Gastroesophageal sphincter (tissue), 3 donors: Measurements from ENCODE around the gene PDRG1.

ENCODE experiments used
- POLR2A ChIP-seq, 2 donors: fragments of 450-650 bp; IDR thresholded peaks; one replicate each; pipeline ENCODE4 v1.6.1; 2017; ENCODE audit warnings: antibody characterized with exemption in 2 of 2, mild to moderate bottlenecking in 2 of 2, moderate library complexity in 1 of 2
- POLR2AphosphoS5 ChIP-seq: sonication (generic); formaldehyde crosslinking; IDR thresholded peaks from one replicate; pipeline ENCODE4 v1.6.1; 2017; ENCODE audit warnings: antibody characterized with exemption
- TF ChIP-seq, protein P1 (sequence below), 4 experiments: fragments of 200-600 bp in 2 of 4; fragments of 450-650 bp in 2 of 4; sonication (generic) in 1 of 4; IDR thresholded peaks; one replicate each; pipeline ENCODE4 v1.5.1; 2017 to 2019; ENCODE audit warnings: antibody characterized with exemption in 4 of 4, mild to moderate bottlenecking in 2 of 4, moderate library complexity in 2 of 4

DNA sequence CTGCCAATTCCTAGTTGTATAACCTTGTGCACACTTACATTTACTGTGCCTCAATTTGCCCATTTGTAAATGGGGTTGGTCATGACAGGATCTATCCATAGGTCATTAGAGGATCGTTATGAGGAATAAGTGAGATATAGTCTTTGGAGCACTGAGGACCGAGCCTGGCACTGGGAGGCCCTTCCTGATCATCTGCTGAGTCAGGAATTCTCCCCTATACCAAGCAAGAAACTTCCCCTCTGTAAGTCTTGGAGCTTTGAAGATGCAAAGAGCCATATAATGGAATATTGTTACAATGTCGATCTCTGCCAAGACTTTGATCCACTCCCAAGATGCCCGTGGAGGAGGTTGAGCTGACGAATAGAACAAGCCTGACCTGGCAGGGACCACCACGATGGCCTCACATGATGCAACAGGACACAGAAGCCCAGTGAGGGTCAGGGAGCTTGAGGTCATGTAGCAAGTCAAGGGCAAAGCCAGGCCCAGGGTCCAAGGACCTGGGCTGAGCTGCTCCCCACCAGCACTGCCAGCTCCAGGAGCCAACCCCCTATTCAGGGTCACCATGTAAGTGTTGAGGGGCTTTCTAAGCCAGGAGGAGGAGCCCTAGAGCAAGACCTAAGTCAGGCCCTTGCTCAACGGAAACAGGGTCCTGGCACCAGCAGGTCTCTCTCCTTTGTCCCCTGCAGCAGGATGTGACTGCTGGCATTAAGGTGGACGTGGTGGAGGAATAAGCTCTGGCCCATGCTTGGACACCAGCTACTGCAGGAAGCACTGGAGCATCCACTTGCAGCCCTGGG lies 16.7 kb downstream of the PDRG1 start:
- TF ChIP-seq POLR2A (IDR thresholded peaks at IDR 0.05) (no peak), POLR2AphosphoS5 (no peak)
- TF ChIP-seq, protein P1, sequence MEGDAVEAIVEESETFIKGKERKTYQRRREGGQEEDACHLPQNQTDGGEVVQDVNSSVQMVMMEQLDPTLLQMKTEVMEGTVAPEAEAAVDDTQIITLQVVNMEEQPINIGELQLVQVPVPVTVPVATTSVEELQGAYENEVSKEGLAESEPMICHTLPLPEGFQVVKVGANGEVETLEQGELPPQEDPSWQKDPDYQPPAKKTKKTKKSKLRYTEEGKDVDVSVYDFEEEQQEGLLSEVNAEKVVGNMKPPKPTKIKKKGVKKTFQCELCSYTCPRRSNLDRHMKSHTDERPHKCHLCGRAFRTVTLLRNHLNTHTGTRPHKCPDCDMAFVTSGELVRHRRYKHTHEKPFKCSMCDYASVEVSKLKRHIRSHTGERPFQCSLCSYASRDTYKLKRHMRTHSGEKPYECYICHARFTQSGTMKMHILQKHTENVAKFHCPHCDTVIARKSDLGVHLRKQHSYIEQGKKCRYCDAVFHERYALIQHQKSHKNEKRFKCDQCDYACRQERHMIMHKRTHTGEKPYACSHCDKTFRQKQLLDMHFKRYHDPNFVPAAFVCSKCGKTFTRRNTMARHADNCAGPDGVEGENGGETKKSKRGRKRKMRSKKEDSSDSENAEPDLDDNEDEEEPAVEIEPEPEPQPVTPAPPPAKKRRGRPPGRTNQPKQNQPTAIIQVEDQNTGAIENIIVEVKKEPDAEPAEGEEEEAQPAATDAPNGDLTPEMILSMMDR (IDR thresholded peaks at IDR 0.05) = no peak
